GM23248 (cell line): Measurements from ENCODE around the gene WNT7B.

Experiments
- EZH2 ChIP-seq: fragments of 200-600 bp; sonication (generic); IDR thresholded peaks from 2 replicates; pipeline ENCODE4 v1.6.1; 2018; ENCODE audit warnings: antibody characterized with exemption, mild to moderate bottlenecking; ENCODE audit not compliant: insufficient read depth, poor library complexity, severe bottlenecking
- EZH2phosphoT487 ChIP-seq: fragments of 200-600 bp; sonication (generic); IDR thresholded peaks from 2 replicates; pipeline ENCODE4 v1.6.1; 2018; ENCODE audit warnings: antibody characterized with exemption, moderate library complexity, mild to moderate bottlenecking, low read depth; ENCODE audit not compliant: insufficient read depth

- TF ChIP-seq EZH2 (no peak), EZH2phosphoT487 (no peak)
Observed at GRCh38 chr22:45878901-45879551, 97.9 kb downstream of the WNT7B start.
